ENCODE measurements around the gene HMOX1. TPM values are rescaled to one million over a fixed set of nuclear protein-coding genes. Genes with fewer than 3 reads are reported as not detected.

Gene HMOX1
- total RNA-seq, 4 donors from 2014 or later, result 1.00 to 172 (median 42.7) TPM

GRCh38 chr22:35411102-35411501 is 30.2 kb downstream of the HMOX1 start:
- H3K4me1 ChIP-seq, result no peaks in the 10 kb centered on the region
- 75 to 88% methylated on average over 6 to 7 of the region's 7 CpGs for WGBS, 2 donors (ENCODE audit: low coverage in 1 of 2)
- H3K27me3 ChIP-seq, result no peaks in the 10 kb centered on the region
- peak; percentile 29 for DNase-seq
- no peaks in the 10 kb centered on the region for H3K9me3 ChIP-seq
- TF ChIP-seq CTCF (IDR thresholded peaks at IDR 0.05) (peak in 1 of 5 experiments; percentile 7), EP300 (IDR thresholded peaks at IDR 0.05; ENCODE audit: low read depth) (no peak)
- no peak overlapping the region for H3K4me3 ChIP-seq
- in situ Hi-C loops (cut with MboI; ENCODE audit: low pct_ligation_motif_present in 1 of 4, low pct_unique_long_range_greater_than_20kb in 1 of 4, low sequenced_read_pairs in 3 of 4), result loop anchor here in 1 of 4 donors (25.0 kb wide), 2 partner anchors 326 to 701 kb away; no protein-coding TSS in a partner anchor
- H3K27ac ChIP-seq, result peak overlapping the region in 2 of 4 donors; percentile 56 to 64
- intact Hi-C loops (cut with DNase I; ENCODE audit: low total_unique reads), result no loop called here
- H3K36me3 ChIP-seq, result peaks cover 0 to 35% (median 1%) of the 10 kb centered on the region in 4 donors

- intact Hi-C loops (cut with DNase I; ENCODE audit: low total_unique reads), result no loop called here
- 97% methylated on average over 4 of the region's 4 CpGs; no CpG with 5 or more reads in 1 of the 2 donors for WGBS, 2 donors (ENCODE audit: low coverage in 1 of 2)
- H3K27me3 ChIP-seq, result no peaks in the 10 kb centered on the region
- H3K4me1 ChIP-seq, result no peaks in the 10 kb centered on the region
- no peak overlapping the region for H3K27ac ChIP-seq
- DNase-seq, result no peak
- no peak overlapping the region for H3K4me3 ChIP-seq
- H3K36me3 ChIP-seq, result peaks cover 0 to 21% (median 7%) of the 10 kb centered on the region in 4 donors
- TF ChIP-seq EP300 (IDR thresholded peaks at IDR 0.05; ENCODE audit: low read depth) (no peak), POLR2AphosphoS5 (IDR thresholded peaks at IDR 0.05) (no peak), CTCF (IDR thresholded peaks at IDR 0.05) (no peak), POLR2A (IDR thresholded peaks at IDR 0.05) (no peak)
- in situ Hi-C loops (cut with MboI; ENCODE audit: low pct_ligation_motif_present in 1 of 4, low pct_unique_long_range_greater_than_20kb in 1 of 4, low sequenced_read_pairs in 3 of 4), result loop anchor here in 1 of 4 donors (25.0 kb wide), 2 partner anchors 324 to 699 kb away; no protein-coding TSS in a partner anchor
- no peaks in the 10 kb centered on the region for H3K9me3 ChIP-seq
These were observed 32.7 kb downstream of the HMOX1 start for GRCh38 chr22:35413624-35414023.

GRCh38 chr22:35417606-35418005 is 36.7 kb downstream of the HMOX1 start:
- no peak overlapping the region for H3K27ac ChIP-seq
- no peak for DNase-seq
- TF ChIP-seq POLR2A (IDR thresholded peaks at IDR 0.05), result no peak
- no peak for TF ChIP-seq POLR2AphosphoS5 (IDR thresholded peaks at IDR 0.05)
- no peak for TF ChIP-seq EP300 (IDR thresholded peaks at IDR 0.05; ENCODE audit: low read depth)
- TF ChIP-seq CTCF (IDR thresholded peaks at IDR 0.05), result no peak
- H3K36me3 ChIP-seq, result peaks cover 0 to 23% (median 5%) of the 10 kb centered on the region in 4 donors
- H3K4me3 ChIP-seq, result no peak overlapping the region
- 87 to 100% methylated on average over 1 to 8 of the region's 9 CpGs for WGBS, 2 donors (ENCODE audit: low coverage in 1 of 2)
- no peaks in the 10 kb centered on the region for H3K4me1 ChIP-seq
- in situ Hi-C loops (cut with MboI; ENCODE audit: low pct_ligation_motif_present in 1 of 4, low pct_unique_long_range_greater_than_20kb in 1 of 4, low sequenced_read_pairs in 3 of 4) (loop anchor here in 1 of 4 donors (25.0 kb wide), 2 partner anchors 320 to 695 kb away; no protein-coding TSS in a partner anchor), intact Hi-C loops (cut with DNase I; ENCODE audit: low total_unique reads) (no loop called here)
- no peaks in the 10 kb centered on the region for H3K27me3 ChIP-seq
- H3K9me3 ChIP-seq, result no peaks in the 10 kb centered on the region

- Histone ChIP-seq H3K4me1 (no peaks in the 10 kb centered on the region), H3K9me3 (no peaks in the 10 kb centered on the region), H3K36me3 (peaks cover 0 to 23% (median 5%) of the 10 kb centered on the region in 4 donors), H3K4me3 (no peak overlapping the region), H3K27me3 (no peaks in the 10 kb centered on the region), H3K27ac (no peak overlapping the region)
- TF ChIP-seq POLR2A (IDR thresholded peaks at IDR 0.05) (no peak), POLR2AphosphoS5 (IDR thresholded peaks at IDR 0.05) (no peak), CTCF (IDR thresholded peaks at IDR 0.05) (no peak), EP300 (IDR thresholded peaks at IDR 0.05; ENCODE audit: low read depth) (no peak)
- WGBS, 2 donors (ENCODE audit: low coverage in 1 of 2), result 84 to 86% methylated on average over 5 to 8 of the region's 8 CpGs
- intact Hi-C loops (cut with DNase I; ENCODE audit: low total_unique reads) (no loop called here), in situ Hi-C loops (cut with MboI; ENCODE audit: low pct_ligation_motif_present in 1 of 4, low pct_unique_long_range_greater_than_20kb in 1 of 4, low sequenced_read_pairs in 3 of 4) (loop anchor here in 1 of 4 donors (25.0 kb wide), 2 partner anchors 319 to 694 kb away; no protein-coding TSS in a partner anchor)
- DNase-seq, result no peak
These were observed 37.2 kb downstream of the HMOX1 start for GRCh38 chr22:35418088-35418487.

Measured in transverse colon (tissue), 4 donors.